Uterus (tissue), 2 donors: ENCODE measurements around the gene RAB3IP.

Source experiments
- POLR2A ChIP-seq, 2 donors: fragments of 450-650 bp; IDR thresholded peaks; one replicate each; pipeline ENCODE4 v1.6.1; 2016; ENCODE audit warnings: antibody characterized with exemption in 2 of 2, mild to moderate bottlenecking in 1 of 2, moderate library complexity in 1 of 2
- TF ChIP-seq, protein P1 (sequence below), 4 experiments: fragments of 200-600 bp in 2 of 4; fragments of 450-650 bp in 2 of 4; sonication (generic) in 2 of 4; IDR thresholded peaks; one replicate each; pipeline ENCODE4 v1.5.1; 2016 to 2019; ENCODE audit warnings: antibody characterized with exemption in 4 of 4, mild to moderate bottlenecking in 2 of 4, moderate library complexity in 1 of 4

DNA sequence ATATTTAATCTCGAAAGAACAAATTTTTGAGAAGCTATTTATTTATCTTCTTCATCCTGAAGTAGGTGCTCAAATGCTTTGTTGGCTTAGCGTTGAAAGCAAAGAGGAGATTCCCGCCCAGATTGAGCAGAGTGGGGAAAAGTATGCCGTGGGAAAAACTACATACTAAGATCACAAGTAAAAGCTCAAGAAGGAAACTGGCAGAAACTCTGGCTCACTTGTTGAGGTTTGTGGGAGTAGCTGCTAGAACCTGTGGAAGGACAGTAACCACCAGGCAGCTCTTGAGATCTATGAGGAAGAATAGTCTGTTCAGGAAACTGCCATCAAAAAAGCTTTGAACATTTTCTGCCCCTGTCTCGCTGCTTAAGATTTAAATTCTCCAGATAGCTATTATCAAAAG is 90.2 kb downstream of the RAB3IP start:
- TF ChIP-seq, protein P1, sequence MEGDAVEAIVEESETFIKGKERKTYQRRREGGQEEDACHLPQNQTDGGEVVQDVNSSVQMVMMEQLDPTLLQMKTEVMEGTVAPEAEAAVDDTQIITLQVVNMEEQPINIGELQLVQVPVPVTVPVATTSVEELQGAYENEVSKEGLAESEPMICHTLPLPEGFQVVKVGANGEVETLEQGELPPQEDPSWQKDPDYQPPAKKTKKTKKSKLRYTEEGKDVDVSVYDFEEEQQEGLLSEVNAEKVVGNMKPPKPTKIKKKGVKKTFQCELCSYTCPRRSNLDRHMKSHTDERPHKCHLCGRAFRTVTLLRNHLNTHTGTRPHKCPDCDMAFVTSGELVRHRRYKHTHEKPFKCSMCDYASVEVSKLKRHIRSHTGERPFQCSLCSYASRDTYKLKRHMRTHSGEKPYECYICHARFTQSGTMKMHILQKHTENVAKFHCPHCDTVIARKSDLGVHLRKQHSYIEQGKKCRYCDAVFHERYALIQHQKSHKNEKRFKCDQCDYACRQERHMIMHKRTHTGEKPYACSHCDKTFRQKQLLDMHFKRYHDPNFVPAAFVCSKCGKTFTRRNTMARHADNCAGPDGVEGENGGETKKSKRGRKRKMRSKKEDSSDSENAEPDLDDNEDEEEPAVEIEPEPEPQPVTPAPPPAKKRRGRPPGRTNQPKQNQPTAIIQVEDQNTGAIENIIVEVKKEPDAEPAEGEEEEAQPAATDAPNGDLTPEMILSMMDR (IDR thresholded peaks at IDR 0.05) = no peak
- TF ChIP-seq POLR2A (IDR thresholded peaks at IDR 0.05) = no peak
